H1 (cell line): ENCODE measurements around the gene ZNF106. TPM values are rescaled to one million over a fixed set of nuclear protein-coding genes. Genes with fewer than 3 reads are reported as not detected.

Experiments
- CTCF ChIA-PET: fragments of 300-600 bp; sonication (Branson Sonifier 250); formaldehyde crosslinking; loops from one replicate; lab custom pipeline; 2021; ENCODE audit not compliant: partially characterized antibody; lab: Charles Lee
- POLR2A ChIA-PET: fragments of 300-600 bp; sonication (Branson Sonifier 250); formaldehyde crosslinking; loops from one replicate; lab custom pipeline; 2021; ENCODE audit warnings: inconsistent platforms; ENCODE audit not compliant: partially characterized antibody; lab: Charles Lee
- DNase-seq, 2 experiments: peaks; one replicate each; pipeline versions ENCODE4 v3.0.0 to v3.0.0-alpha.2; 2010 to 2022; ENCODE audit warnings: low spot score in 2 of 2, low read depth in 1 of 2, mixed read lengths in 1 of 2
- FAIRE-seq: peaks from 2 replicates; lab custom pipeline; 2011; peaks lifted over from hg19 to GRCh38; lab: Jason Lieb, UNC
- H2AFZ ChIP-seq: 2 replicates; pipeline ENCODE4 v1.8.1; 2012; ENCODE audit warnings: low read length, inconsistent platforms
- H2AK5ac ChIP-seq: 2 replicates; pipeline ENCODE4 v1.6.1; 2013; ENCODE audit warnings: low read depth, low read length
- H2BK120ac ChIP-seq: replicated peaks from 2 replicates; pipeline ENCODE3; 2013; ENCODE audit warnings: low read depth, low read length, inconsistent platforms
- H2BK12ac ChIP-seq: 2 replicates; pipeline ENCODE4 v1.6.1; 2013; ENCODE audit warnings: low read depth, low read length
- H2BK15ac ChIP-seq: 2 replicates; pipeline ENCODE4 v1.6.1; 2013; ENCODE audit warnings: low read length
- H2BK20ac ChIP-seq: 2 replicates; pipeline ENCODE4 v1.6.1; 2013; ENCODE audit warnings: low read length
- H2BK5ac ChIP-seq: 2 replicates; pipeline ENCODE4 v1.6.1; 2013; ENCODE audit warnings: low read depth, low read length
- H3K14ac ChIP-seq: 2 replicates; pipeline ENCODE4 v1.6.1; 2013; ENCODE audit warnings: inconsistent platforms; ENCODE audit not compliant: insufficient read length
- H3K18ac ChIP-seq: 2 replicates; pipeline ENCODE4 v1.6.1; 2013; ENCODE audit warnings: low read length; ENCODE audit errors: extremely low read depth
- H3K23ac ChIP-seq: 2 replicates; pipeline ENCODE4 v1.6.1; 2013; ENCODE audit warnings: inconsistent platforms; ENCODE audit not compliant: insufficient read length
- H3K23me2 ChIP-seq: 2 replicates; pipeline ENCODE4 v1.6.1; 2013; ENCODE audit warnings: low read depth, low read length
- H3K27ac ChIP-seq: 2 replicates; pipeline ENCODE4 v1.6.1; 2011; ENCODE audit warnings: low read depth, low read length, inconsistent platforms
- H3K27me3 ChIP-seq, 4 experiments: replicated peaks in 1 of 4; 1 replicate in 1 of 4; 2 replicates in 3 of 4; pipeline versions ENCODE4 v1.6.1 to v1.8.1; 2011 to 2013; ENCODE audit warnings: low read length in 3 of 4, mild to moderate bottlenecking in 3 of 4, inconsistent platforms in 2 of 4, mixed read lengths in 2 of 4, moderate library complexity in 1 of 4; ENCODE audit not compliant: control insufficient read depth in 3 of 4, insufficient read depth in 3 of 4; ENCODE audit errors: extremely low read depth in 1 of 4
- H3K36me3 ChIP-seq, 4 experiments: 2 replicates each; pipeline versions ENCODE4 v1.6.1 to v1.8.1; 2011 to 2013; ENCODE audit warnings: mild to moderate bottlenecking in 4 of 4, low read length in 3 of 4, moderate library complexity in 2 of 4, control low read depth in 1 of 4, inconsistent platforms in 1 of 4; ENCODE audit not compliant: insufficient read depth in 4 of 4, control insufficient read depth in 2 of 4
- H3K4ac ChIP-seq: replicated peaks from 2 replicates; pipeline ENCODE3; 2013; ENCODE audit warnings: low read length, low read depth, mixed read lengths, inconsistent platforms; ENCODE audit not compliant: insufficient read length
- H3K4me1 ChIP-seq, 4 experiments: replicated peaks in 1 of 4; 1 replicate in 1 of 4; 2 replicates in 3 of 4; pipeline versions ENCODE4 v1.6.1 to v1.8.1; 2011 to 2013; ENCODE audit warnings: low read length in 3 of 4, inconsistent platforms in 2 of 4, mixed read lengths in 1 of 4; ENCODE audit not compliant: insufficient read depth in 4 of 4, control insufficient read depth in 3 of 4
- H3K4me2 ChIP-seq, 2 experiments: 2 replicates each; pipeline versions ENCODE4 v1.6.1 to v1.8.1; 2011 to 2013; ENCODE audit warnings: low read depth in 2 of 2, low read length in 2 of 2, control low read depth in 1 of 2, inconsistent platforms in 1 of 2, mild to moderate bottlenecking in 1 of 2; ENCODE audit not compliant: insufficient read depth in 1 of 2
- H3K4me3 ChIP-seq, 4 experiments: fragments of 200-600, 300-600 bp in 1 of 4; sonication (generic), shearing (Covaris generic), sonication (Bioruptor Twin) in 1 of 4; 2 replicates each; pipeline versions ENCODE4 v1.5.1 to v1.8.1; 2011 to 2016; ENCODE audit warnings: low read length in 4 of 4, low read depth in 3 of 4, control low read depth in 2 of 4, inconsistent platforms in 2 of 4, mild to moderate bottlenecking in 2 of 4, mixed read lengths in 1 of 4, moderate library complexity in 1 of 4; ENCODE audit not compliant: insufficient read depth in 2 of 4; ENCODE audit errors: extremely low read depth in 1 of 4
- H3K56ac ChIP-seq: replicated peaks from 2 replicates; pipeline ENCODE3; 2013; ENCODE audit warnings: low read depth, mild to moderate bottlenecking, mixed read lengths, low read length, inconsistent platforms; ENCODE audit not compliant: insufficient read length
- H3K79me1 ChIP-seq: 2 replicates; pipeline ENCODE4 v1.6.1; 2013; ENCODE audit warnings: low read depth, low read length, control low read depth
- H3K79me2 ChIP-seq, 2 experiments: 2 replicates each; pipeline versions ENCODE4 v1.6.1 to v1.8.1; 2012 to 2013; ENCODE audit warnings: low read length in 2 of 2, mild to moderate bottlenecking in 2 of 2, inconsistent platforms in 1 of 2; ENCODE audit not compliant: insufficient read depth in 2 of 2, control insufficient read depth in 1 of 2
- H3K9ac ChIP-seq, 4 experiments: replicated peaks in 1 of 4; 1 replicate in 1 of 4; 2 replicates in 3 of 4; pipeline versions ENCODE4 v1.6.1 to v1.8.1; 2011 to 2013; ENCODE audit warnings: low read depth in 3 of 4, low read length in 3 of 4, control low read depth in 2 of 4, mild to moderate bottlenecking in 2 of 4, moderate library complexity in 2 of 4, inconsistent platforms in 1 of 4; ENCODE audit errors: extremely low read depth in 1 of 4
- H3K9me3 ChIP-seq, 2 experiments: 2 replicates each; pipeline versions ENCODE4 v1.6.1 to v1.8.1; 2012 to 2013; ENCODE audit warnings: mild to moderate bottlenecking in 2 of 2, moderate library complexity in 2 of 2, control low read depth in 1 of 2, inconsistent platforms in 1 of 2, low read depth in 1 of 2, low read length in 1 of 2, mixed read lengths in 1 of 2; ENCODE audit not compliant: insufficient read depth in 2 of 2
- H4K20me1 ChIP-seq, 2 experiments: replicated peaks in 1 of 2; 2 replicates each; pipeline versions ENCODE3 to v1.8.1; 2011 to 2013; ENCODE audit warnings: inconsistent platforms in 2 of 2, low read length in 2 of 2, mild to moderate bottlenecking in 1 of 2; ENCODE audit not compliant: insufficient read depth in 2 of 2, control insufficient read depth in 1 of 2
- H4K5ac ChIP-seq: 2 replicates; pipeline ENCODE4 v1.6.1; 2013; ENCODE audit warnings: low read length, low read depth, mixed read lengths, inconsistent platforms; ENCODE audit not compliant: insufficient read length
- H4K8ac ChIP-seq: 2 replicates; pipeline ENCODE4 v1.8.0; 2013; ENCODE audit warnings: mild to moderate bottlenecking, moderate library complexity, low read length, inconsistent platforms; ENCODE audit not compliant: insufficient read depth; ENCODE audit errors: extremely low read depth
- H4K91ac ChIP-seq: replicated peaks from 2 replicates; pipeline ENCODE3; 2013; ENCODE audit warnings: low read length, mixed read lengths, inconsistent platforms; ENCODE audit not compliant: insufficient read length
- CHD1 ChIP-seq: IDR thresholded peaks from 2 replicates; pipeline ENCODE4 v1.6.1; 2012; ENCODE audit warnings: low read depth, low read length, improper control_type of control experiment
- EGR1 ChIP-seq: IDR thresholded peaks from 2 replicates; pipeline ENCODE4 v1.6.1; 2011; ENCODE audit warnings: low read depth, low read length, borderline replicate concordance
- KDM4A ChIP-seq: IDR thresholded peaks from one replicate; pipeline ENCODE4 v1.7.1; 2012; ENCODE audit warnings: low read depth, mild to moderate bottlenecking, moderate library complexity, low read length, inconsistent platforms; ENCODE audit not compliant: severe bottlenecking
- KDM5A ChIP-seq: fragments of 200-600 bp; IDR thresholded peaks from 2 replicates; pipeline ENCODE4 v1.7.1; 2012; ENCODE audit warnings: mild to moderate bottlenecking, low read length, inconsistent platforms, mixed read lengths
- POLR2A ChIP-seq, 2 experiments: IDR thresholded peaks; 1 replicate in 1 of 2; 2 replicates in 1 of 2; pipeline ENCODE4 v1.6.1; 2011; ENCODE audit warnings: low read depth in 2 of 2, low read length in 2 of 2, mild to moderate bottlenecking in 2 of 2; ENCODE audit errors: control extremely low read depth in 1 of 2
- RAD21 ChIP-seq, 2 experiments: IDR thresholded peaks in 1 of 2; conservative IDR thresholded peaks in 1 of 2; 2 replicates each; pipeline ENCODE4 v1.6.1; 2011; ENCODE audit warnings: low read depth in 2 of 2, low read length in 2 of 2, improper control_type of control experiment in 1 of 2, inconsistent platforms in 1 of 2, mild to moderate bottlenecking in 1 of 2, moderate library complexity in 1 of 2
- RBBP5 ChIP-seq: IDR thresholded peaks from 2 replicates; pipeline ENCODE4 v1.7.1; 2012; ENCODE audit warnings: low read depth, mild to moderate bottlenecking, inconsistent platforms, low read length, moderate library complexity, borderline replicate concordance
- SP1 ChIP-seq: IDR thresholded peaks from 2 replicates; pipeline ENCODE4 v1.6.1; 2011; ENCODE audit warnings: low read depth, low read length
- SP2 ChIP-seq: IDR thresholded peaks from 2 replicates; pipeline ENCODE4 v1.6.1; 2012; ENCODE audit warnings: mild to moderate bottlenecking, low read length, inconsistent platforms
- SP4 ChIP-seq: IDR thresholded peaks from 2 replicates; pipeline ENCODE4 v1.6.1; 2012; ENCODE audit warnings: low read length, inconsistent platforms
- TBP ChIP-seq: IDR thresholded peaks from 2 replicates; pipeline ENCODE4 v1.6.1; 2011; ENCODE audit warnings: low read depth, low read length, improper control_type of control experiment
- USF2 ChIP-seq: IDR thresholded peaks from 2 replicates; pipeline ENCODE4 v1.6.1; 2011; ENCODE audit warnings: low read length, improper control_type of control experiment
- ZNF274 ChIP-seq: IDR thresholded peaks from 2 replicates; pipeline ENCODE4 v1.7.0; 2012; ENCODE audit warnings: low read length, borderline replicate concordance; ENCODE audit errors: extremely low read depth
- WGBS, 2 experiments: shearing (Covaris generic) in 1 of 2; methylation state at CpG; one replicate each; pipeline versions ENCODE4 v1.1.6 to v1.1.7; 2013 to 2015; ENCODE audit warnings: low lambda C conversion rate in 2 of 2, mixed read lengths in 2 of 2, inconsistent platforms in 1 of 2, low coverage in 1 of 2, missing lambda C conversion rate in 1 of 2; ENCODE audit not compliant: insufficient replicate concordance in 2 of 2, insufficient coverage in 1 of 2, insufficient read length in 1 of 2; ENCODE audit errors: extremely low coverage in 1 of 2, missing lambda C conversion rate in 1 of 2; 5-methylcytosine and 5-hydroxymethylcytosine counted together
- polyA plus RNA-seq, 7 experiments: library from polyadenylated mRNA; depleted of rRNA in 3 of 7; stranded (reverse) in 5 of 7; unstranded in 2 of 7; fragments of >200 nt in 5 of 7; fragments of 200-250 nt in 2 of 7; gene quantifications; 1 replicate in 5 of 7; 2 replicates in 1 of 7; 4 replicates in 1 of 7; pipeline versions ENCODE4 v1.2.1 to v1.2.3, GENCODE V29; 2011 to 2013; ENCODE audit warnings: missing spikeins in 2 of 7, mixed read lengths in 2 of 7
- total RNA-seq: library from RNA; stranded (reverse); fragmentation: NEBNext Ultra II Directional; extraction: Animal tissue kit (Norgen Biotek cat#: 25700); gene quantifications from 2 replicates; pipeline ENCODE4 v1.2.1, GENCODE V29; 2021

ZNF106 gene
- total and polyA plus RNA-seq, 2 of the 8 experiments (the other 6 are each of a cell fraction or from before 2014, with no cell fraction given) = 18.2 to 62.0 TPM

- H3K9me3 ChIP-seq = peaks cover 9 to 16% of the 10 kb centered on the region in 2 experiments; a peak in 3 of 4 replicates
- no peak overlapping the region for H4K5ac ChIP-seq
- no peak overlapping the region for H2BK20ac ChIP-seq
- no peak overlapping the region for H3K4me3 ChIP-seq
- no peak overlapping the region for H3K23ac ChIP-seq
- H3K79me1 ChIP-seq = no peaks in the 10 kb centered on the region
- POLR2A ChIA-PET = no interaction called here
- no peak overlapping the region for H2BK120ac ChIP-seq
- no peaks in the 10 kb centered on the region for H3K79me2 ChIP-seq
- no peak overlapping the region for H4K91ac ChIP-seq
- H3K56ac ChIP-seq = no peak overlapping the region
- CTCF ChIA-PET = interaction anchor here (0.7 to 1.6 kb wide), 3 partner anchors 10 to 53 kb away, joined by 3 to 13 read pairs (median 4); no protein-coding TSS in a partner anchor
- H3K9ac ChIP-seq = no peak overlapping the region
- no peak overlapping the region for H3K4ac ChIP-seq
- H4K20me1 ChIP-seq = no peaks in the 10 kb centered on the region
- H2BK15ac ChIP-seq = no peak overlapping the region
- H3K27ac ChIP-seq = no peak overlapping the region
- H3K23me2 ChIP-seq = no peaks in the 10 kb centered on the region
- no peaks in the 10 kb centered on the region for H3K36me3 ChIP-seq
- H2AFZ ChIP-seq = no peak overlapping the region
- no peak for FAIRE-seq
- H3K4me1 ChIP-seq = no peaks in the 10 kb centered on the region
- H3K14ac ChIP-seq = no peak overlapping the region
- H3K18ac ChIP-seq = no peak overlapping the region
- no peak overlapping the region for H3K4me2 ChIP-seq
- peaks cover 0 to 4% (median 0%) of the 10 kb centered on the region in 4 experiments; a peak in 1 of 7 replicates for H3K27me3 ChIP-seq
- DNase-seq = no peak
- H2AK5ac ChIP-seq = no peak overlapping the region
- TF ChIP-seq KDM4A (no peak), TBP (no peak), SP4 (no peak), EGR1 (no peak), CHD1 (no peak), POLR2A (IDR thresholded peaks at IDR 0.05; ENCODE audit: control extremely low read depth in 1 of 2, low read depth in 2 of 2, low read length in 2 of 2) (no peak), ZNF274 (no peak), SP1 (no peak), SP2 (no peak), USF2 (no peak), RBBP5 (no peak), KDM5A (no peak), RAD21 (IDR thresholded peaks at IDR 0.05 in 1 of 2, conservative IDR thresholded peaks at IDR 0.05 in 1 of 2; ENCODE audit: low read depth in 2 of 2, low read length in 2 of 2) (no peak)
- TF ChIP-seq, all 59 proteins: peak for 0
- no peak overlapping the region for H4K8ac ChIP-seq
- no peak overlapping the region for H2BK12ac ChIP-seq
- 92% methylated on average over 5 of the region's 5 CpGs; no CpG with 5 or more reads in 1 of the 2 experiments for WGBS, 2 experiments
- no peak overlapping the region for H2BK5ac ChIP-seq
Measured at GRCh38 chr15:42375252-42375651, 115.7 kb downstream of the ZNF106 start.
